GM18909 (cell line): ENCODE data around the gene RBM28.

Source experiments
- ATAC-seq: cut with Tn5 transposase; IDR thresholded peaks from one replicate; pipeline ENCODE4 v1.9.1; 2021; ENCODE audit warnings: mild to moderate bottlenecking; ENCODE audit not compliant: unreplicated experiment, poor library complexity

Gene RBM28

DNA sequence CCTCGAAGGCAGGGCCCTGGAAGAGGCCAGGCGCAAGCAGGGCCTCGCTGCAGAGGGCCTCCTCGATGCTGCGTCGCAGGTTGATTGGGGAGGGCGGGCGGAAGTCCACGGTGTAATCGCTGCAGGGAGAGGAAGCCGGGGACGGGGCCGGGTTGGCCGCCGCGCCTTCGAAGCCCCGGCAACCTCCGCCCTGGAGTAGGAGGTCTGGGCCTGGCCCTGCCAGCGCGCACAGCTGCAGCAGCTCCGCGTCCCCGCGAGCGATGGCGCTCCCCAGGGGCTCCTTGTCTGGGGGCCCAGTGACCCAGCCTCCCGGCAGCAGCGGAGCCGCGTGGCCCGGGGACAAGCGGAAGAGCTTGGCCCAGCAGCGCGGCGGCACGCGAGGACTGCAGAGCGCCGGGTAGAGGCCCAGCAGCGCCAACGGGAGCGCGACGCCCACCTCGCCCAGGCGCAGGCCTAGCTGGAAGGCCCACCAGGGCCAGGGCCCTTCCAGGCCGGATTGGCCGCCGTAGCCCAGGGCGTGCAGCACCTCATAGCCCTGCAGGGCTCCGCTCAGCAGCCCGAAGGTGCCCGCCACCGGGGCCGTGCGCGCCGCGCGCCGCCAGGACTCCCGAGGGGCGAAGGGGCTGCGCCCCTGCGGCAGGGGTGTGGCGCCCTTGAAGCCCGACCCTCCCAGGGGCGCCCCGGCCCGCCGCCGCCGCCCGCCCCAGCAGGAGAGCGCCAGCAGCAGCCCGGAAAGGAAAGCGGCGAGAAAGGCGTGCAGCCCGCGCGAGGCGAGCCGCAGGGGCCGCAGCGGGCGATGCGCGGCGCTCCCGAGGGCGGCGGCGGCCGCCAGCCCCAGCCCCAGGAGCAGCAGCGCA lies 7.8 kb upstream of the RBM28 start:
- no peak for ATAC-seq

DNA sequence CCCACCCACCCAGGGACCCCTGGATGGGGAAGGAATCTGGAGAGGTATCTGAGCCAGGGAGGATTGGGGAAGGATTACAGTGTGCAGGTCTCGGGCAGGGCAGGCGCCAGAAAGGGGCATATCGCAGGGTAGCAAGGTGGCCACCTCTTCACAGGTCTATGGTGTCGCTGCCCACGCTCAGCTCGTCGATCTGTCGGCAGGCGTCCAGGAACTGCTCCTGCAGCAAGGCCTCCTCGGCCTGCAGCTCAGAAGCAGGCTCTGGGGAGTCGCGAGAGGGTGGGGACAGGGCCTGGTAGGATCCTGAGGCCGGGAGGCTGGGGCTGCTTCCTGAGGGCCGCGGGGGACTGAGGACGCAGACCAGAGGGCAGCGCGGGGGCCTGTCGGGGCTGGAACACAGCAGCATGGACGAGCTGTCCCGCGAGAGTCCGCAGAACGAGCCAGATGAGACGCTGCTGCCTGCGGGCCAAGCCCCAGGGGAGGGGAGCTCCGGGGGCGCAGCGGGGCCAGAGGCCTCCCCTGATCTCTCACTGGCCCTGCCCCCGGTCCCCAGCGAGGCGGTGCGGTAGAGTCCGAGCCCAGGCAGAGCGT lies 7.1 kb upstream of the RBM28 start:
- ATAC-seq = no peak

DNA sequence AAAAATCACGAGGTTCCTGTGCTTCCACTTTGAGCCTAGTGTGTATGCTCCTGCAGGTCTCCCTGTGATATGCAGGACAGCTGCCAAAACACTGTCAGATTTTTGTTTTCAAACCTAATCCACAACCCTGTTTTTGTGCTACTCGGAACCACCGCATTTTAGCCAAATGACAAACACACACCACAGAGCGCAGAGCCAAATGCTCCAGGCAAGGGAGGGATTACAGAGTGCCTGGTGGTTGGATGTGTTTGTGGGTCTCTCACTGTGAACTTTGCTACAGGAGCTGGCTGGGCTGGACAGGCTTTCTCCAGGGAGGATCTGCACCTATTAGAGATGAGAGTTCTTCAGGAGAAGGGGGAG lies 5.7 kb upstream of the RBM28 start:
- ATAC-seq = no peak

DNA sequence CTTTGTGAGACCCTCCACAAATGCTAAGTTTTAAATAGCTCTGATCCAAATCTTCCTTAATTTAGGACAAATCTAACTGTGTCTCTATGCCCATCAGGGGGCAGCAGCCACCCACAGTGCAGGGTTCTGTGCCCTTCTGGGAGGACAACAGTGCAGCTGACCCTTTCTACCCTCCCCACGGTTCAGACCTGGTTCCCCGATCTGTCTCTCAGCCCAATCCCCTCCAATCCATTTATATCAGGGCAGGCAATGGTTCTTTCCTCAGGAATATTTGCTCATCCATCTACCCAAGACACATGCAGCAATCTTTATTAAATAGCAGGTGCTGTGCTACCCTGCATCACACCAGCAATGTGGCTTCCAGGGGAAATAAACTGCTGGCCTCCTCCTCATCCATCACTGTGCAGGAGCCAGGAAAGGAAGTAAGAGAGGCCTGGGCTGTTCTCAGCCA lies 4.0 kb upstream of the RBM28 start:
- no peak for ATAC-seq

DNA sequence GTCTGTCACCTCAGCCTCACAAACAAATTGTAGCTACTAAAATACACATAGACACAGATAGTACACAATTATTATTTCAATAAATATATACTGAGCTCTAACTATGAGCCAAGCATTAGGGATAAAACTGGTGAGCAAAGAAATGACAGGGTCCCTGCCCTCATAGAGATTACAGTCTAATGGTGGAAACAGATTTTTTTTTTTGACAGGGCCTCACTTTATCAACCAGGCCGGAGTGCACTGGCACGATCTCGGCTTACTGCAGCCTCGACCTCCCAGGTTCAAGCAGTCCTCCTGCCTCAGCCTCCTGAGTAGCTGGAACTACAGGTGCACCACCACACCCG lies 695 bp upstream of the RBM28 start:
- ATAC-seq = no peak

DNA sequence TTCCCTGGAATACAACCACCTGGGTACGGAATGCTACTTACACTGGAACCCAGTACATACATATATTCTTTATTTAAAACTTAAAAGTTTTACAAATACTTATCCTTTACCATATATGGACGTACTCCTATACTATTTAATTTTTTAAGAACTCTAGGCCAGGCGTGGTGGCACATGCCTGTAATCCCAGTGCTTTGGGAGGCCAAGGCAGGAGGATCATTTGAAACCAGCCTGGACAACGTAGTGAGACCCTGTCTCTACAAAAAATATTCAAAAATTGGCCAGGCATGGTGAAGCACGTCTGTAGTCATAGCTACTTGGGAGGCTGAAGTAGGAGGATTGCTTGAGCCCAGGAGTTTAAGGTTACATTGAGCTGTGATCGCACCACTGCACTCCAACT lies 2.0 kb downstream of the RBM28 start:
- no peak for ATAC-seq

DNA sequence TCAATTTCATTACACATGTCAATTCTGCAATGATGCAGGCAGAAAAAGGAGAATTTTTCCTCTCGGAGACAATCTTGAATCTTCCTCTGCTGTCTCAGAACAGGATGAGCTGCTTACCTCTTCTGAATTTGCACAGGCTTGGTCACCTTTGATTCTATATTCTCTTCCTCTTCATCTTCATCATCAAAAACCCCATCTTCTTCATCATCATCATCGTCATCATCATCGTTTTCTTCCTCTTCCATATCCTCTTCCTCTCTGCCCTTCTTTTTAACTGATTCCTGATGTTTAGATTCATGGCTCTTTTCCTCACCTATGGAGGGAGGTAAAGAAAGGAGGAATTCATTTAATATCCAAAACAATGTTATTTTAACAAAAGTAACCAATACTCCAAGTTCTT lies 8.0 kb downstream of the RBM28 start:
- no peak for ATAC-seq

DNA sequence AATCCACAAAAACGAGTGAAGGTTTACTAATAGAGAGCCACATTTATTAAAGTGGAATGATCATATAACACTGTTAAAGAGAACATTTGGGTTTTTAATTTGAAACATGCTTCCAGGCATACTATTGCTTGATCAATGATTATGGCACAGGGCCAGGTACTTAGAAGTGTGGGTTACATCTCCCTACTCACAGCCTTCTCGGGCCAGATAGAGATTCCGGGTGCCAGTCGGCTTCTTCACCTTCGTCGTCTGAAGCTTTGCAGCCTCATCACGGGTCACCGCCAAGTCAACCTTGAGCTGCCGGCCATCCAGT lies 19.4 kb downstream of the RBM28 start:
- ATAC-seq = no peak

DNA sequence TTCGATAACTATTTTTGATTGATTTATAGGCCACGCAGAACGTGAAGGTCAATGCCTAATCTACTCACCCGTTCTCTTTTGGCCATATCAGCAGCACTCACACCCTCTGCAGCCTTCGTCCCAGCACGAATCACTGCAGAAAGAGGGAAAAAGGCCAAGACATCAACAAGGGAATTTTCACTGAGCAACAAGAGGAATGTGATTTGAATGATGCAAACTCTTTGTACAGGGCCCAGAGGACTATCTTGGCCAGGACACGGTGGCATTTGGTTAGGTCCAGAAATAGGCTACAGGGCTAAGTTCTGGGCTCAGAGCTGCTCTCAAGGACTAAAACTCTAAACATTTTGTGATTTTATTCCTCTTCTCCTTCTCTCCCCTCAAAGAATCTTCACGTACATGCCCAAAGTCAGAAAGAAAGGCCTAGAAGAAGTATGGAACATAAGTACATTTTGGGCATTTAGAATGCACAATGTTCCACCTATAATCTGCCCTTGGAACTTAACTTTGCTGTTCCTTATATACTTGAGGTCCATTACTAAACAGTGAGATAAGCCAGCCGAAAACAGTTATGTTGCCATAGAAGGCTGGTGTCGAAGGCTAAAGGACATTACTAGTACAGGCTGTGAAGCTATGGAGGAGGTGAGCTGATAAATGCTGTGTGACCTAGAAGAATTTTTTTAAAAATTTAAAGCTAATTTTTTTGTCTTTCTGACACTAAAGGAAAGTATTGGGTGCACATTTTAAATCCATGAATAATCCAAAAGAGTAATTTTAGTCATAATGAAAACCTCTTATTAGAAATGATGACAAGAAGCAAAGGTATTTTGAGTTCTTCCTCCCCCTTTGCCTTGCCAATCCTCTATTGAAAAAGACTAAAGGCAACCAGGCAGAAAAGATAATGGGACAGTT lies 20.0 kb downstream of the RBM28 start:
- no peak for ATAC-seq

DNA sequence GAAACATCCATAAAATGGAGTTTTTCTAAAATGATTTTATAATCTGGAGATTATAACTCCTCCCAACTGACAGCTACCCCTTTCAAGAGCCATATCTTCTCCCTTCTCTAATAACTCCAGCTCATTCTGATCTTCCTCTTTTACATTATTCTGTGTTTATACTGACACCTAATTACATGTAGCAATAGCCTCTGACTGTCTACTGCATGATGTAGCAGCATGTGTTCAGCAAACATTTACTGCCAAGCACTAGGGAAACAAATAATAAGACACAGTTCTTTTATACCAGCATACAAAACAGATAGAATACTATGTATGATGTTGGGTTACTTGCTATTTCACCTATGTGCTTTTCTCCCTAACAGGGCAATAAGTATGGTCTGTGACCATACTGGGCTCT lies 20.7 kb downstream of the RBM28 start:
- ATAC-seq = no peak

DNA sequence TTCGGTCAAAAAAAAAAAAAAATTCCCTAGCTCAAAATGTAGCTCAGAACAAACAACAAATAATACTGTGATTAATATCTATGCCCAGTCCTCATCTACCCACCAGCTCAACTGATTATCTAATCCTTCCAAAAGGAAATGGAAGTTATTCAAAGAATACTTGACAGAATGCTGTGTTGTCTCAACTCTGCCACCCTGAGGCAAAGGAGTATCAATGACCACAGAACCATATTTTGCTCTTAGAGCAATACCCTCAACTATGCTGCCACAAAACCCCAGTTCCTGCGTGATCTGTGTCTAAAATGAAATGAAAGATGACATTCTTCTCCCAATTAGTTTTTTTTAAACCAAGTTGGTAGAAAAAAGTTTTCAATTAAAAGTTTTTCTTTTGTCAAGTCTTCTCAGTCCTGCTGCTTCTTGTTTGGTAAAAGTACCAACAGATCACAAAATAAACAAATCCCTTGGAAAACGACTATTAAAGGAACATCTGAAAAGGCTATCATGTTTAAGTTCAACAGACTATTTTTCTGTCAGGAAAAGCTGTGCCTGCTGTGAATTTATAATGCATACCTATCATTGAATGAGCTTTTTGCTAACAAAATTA lies 21.6 kb downstream of the RBM28 start:
- peak; percentile 47 for ATAC-seq

DNA sequence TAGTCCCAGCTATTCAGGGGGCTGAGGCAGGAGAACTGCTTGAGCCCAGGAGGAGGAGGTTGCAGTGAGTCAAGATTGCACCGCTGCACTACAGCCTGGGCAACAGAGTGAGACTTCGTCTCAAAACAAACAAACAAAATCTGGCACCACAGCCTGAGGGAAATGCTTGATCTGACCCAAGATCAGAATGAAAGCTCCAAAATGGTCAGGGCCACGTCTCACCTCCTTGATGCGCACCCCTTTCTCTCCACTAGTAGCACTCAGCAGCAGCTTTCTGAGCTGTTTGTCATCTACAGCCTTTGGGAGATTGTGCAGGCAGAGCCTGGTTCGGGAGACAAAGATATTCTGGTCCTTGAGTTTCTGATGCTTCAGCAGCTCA lies 22.7 kb downstream of the RBM28 start:
- ATAC-seq = no peak

DNA sequence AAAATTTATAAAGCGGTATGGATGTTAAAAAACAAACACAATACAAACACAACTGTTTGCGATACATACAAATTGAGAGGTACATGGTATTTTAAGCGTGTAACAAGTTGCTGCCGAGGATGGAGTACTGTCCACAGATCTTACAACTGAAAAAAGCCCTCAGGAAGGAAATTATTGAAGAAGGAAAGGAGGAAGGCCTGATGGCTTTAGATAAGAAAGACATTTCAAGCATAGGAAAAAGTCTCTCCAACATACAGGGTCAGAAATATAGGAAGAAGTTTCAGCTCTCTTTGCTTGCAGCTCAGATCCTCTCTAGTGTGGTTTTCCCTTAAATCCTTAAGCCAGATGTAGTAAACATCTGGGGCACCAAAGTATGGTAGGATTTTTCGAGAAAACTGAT lies 25.0 kb downstream of the RBM28 start:
- ATAC-seq = no peak

DNA sequence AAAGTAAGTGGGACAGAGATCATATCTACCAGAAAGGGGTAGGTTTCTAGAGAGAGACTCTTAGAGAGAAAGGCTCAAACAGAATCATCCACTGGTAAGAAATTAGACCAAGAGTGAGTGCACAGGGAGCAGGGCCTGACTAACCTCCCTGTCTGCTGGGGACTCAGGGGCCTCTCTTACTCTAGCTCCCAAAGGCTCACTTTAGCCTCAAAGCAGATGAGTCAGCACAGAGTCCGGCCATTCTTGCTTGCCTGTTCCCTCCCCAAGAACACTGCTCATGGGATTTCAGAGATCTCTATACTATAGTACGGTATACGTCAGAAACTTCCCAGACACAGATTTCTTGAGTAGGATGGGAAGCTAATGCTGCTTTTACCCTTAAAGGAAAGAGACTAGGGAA lies 32.7 kb downstream of the RBM28 start:
- no peak for ATAC-seq

DNA sequence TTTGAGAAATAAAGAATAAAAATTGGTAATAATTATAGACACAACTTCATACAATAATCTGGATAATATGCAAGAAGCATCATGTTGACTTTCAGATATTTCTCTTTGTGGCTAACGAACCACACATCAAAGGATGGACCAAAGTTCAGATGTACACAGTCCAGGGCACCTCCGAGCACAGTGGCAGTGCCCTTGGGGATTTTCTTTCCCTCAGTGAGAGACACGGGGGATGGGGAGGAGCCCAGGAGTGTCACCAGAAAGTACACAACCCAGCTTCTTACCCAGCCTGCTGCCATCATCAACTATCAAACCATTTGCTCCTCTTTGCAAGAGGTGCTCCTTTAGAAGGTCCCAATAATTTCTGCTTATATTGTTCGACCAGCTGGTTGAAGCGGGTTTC lies 33.2 kb downstream of the RBM28 start:
- no peak for ATAC-seq

DNA sequence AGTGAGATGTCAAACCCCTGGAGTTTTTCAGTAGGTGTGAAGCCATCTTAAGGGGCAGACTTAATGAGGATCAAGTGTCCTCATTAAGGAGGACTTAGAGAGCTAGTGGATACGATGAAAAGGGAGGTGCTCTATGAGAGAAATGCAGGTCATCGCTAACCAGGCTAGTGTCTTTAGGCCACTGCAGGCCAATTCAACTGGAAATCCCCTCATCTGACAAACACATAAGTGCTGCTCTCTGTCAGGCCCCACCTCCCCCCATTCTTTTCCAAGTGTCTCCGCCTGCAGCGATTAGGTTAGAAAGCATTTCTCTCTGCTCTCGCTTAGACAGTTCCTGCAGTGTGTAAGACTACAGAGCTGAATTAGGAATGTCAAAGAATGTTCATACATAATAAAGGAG lies 33.7 kb downstream of the RBM28 start:
- ATAC-seq = no peak

DNA sequence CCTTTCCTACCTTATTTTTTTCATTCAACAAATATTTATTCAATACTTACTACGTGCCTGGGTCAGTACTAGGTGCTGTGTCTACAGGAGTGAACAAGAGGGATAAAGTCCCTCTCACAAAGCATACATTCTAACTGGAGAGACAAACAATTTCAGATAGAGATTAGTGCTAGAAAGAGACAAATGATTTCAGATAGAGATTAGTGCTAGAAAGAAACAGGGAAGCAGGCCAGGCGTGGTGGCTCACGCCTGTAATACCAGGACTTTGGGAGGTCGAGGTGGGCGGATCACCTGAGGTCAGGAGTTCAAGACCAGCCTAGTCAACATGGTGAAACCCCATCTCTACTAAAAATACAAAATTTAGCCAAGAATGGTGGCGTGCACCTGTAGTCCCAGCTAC lies 34.6 kb downstream of the RBM28 start:
- no peak for ATAC-seq

DNA sequence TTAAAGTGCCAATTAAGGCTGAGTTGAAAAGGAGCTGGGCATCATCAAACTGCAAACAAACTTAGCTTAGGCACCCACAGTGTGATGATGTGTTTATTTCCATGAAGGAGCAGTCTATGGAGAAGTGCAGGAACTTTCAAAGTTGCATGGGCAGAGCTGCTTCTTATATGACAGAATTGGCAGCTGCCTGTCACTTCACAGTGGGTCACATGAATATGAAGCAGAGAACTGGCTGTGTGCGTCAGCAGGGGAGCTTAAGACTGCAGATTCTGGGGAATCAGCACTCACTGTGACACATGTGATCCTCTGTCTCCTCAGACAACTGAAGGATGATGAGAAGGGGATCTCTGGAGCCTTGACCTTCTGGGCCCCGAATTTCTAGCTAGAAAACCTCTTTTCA lies 36.6 kb downstream of the RBM28 start:
- no peak for ATAC-seq

DNA sequence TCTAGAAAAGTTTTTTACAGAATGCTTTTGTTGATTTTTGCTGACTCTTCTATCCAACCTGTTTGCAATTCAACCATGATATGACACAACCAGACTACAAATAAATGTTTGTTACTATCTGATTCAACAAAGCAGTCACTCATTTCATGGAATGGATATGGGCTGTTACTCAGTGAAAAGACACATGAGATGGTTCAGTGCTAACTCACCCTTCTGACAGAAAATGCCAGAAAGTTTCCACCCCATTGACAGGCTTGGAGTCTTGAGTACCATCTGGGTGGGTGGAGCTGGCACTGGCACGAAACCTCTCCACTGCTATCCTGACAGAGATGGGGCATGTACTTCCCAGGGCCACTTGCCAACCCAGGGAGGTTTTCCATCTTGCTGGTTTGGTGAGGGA lies 39.5 kb downstream of the RBM28 start:
- no peak for ATAC-seq

DNA sequence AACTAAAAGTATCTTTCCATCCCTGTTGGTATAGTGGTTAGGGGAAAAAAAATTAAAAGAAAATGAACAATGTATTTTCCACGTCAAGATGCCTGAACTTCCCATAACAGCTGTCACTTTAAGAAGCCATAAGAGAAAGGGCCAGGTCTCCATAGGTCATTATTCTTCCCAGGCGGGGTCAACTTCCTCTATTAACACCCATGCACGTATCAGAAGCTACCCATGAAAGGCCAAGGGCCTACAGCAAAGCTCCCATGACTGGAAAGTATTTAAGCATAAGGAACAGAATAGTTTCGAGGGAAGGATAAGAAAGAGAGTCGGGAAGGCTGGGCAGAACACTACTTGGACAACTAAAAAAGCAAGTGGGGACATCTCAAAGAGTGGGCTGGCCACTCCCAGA lies 40.1 kb downstream of the RBM28 start:
- ATAC-seq = no peak

DNA sequence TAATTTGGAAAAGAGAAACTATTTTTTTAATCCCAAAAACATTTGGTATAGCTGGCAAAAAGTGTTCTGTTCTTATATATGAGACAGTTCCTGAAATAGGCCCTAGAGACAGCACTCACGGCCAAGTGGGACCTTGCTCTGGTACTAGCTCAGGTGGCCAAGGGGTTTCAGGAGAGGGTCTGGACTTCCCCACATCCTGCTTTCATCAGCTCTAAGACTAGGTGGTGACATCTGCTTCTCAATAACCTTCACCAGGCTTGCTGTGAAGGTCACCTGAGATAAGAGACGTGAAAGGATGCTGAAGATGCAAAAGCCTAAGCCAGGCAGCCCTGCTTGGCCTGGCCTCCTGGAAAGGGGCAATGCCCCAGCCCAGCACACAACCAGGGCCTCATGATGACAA lies 40.6 kb downstream of the RBM28 start:
- ATAC-seq = no peak
